ENCODE results near the gene GIT2. TPM values are rescaled to one million over a fixed set of nuclear protein-coding genes. Genes with fewer than 3 reads are reported as not detected.

GIT2 gene
- total and polyA plus RNA-seq, 2 of the 13 experiments (the other 11 are each of a cell fraction or from before 2014, with no cell fraction given): 18.4 to 19.8 TPM

DNA sequence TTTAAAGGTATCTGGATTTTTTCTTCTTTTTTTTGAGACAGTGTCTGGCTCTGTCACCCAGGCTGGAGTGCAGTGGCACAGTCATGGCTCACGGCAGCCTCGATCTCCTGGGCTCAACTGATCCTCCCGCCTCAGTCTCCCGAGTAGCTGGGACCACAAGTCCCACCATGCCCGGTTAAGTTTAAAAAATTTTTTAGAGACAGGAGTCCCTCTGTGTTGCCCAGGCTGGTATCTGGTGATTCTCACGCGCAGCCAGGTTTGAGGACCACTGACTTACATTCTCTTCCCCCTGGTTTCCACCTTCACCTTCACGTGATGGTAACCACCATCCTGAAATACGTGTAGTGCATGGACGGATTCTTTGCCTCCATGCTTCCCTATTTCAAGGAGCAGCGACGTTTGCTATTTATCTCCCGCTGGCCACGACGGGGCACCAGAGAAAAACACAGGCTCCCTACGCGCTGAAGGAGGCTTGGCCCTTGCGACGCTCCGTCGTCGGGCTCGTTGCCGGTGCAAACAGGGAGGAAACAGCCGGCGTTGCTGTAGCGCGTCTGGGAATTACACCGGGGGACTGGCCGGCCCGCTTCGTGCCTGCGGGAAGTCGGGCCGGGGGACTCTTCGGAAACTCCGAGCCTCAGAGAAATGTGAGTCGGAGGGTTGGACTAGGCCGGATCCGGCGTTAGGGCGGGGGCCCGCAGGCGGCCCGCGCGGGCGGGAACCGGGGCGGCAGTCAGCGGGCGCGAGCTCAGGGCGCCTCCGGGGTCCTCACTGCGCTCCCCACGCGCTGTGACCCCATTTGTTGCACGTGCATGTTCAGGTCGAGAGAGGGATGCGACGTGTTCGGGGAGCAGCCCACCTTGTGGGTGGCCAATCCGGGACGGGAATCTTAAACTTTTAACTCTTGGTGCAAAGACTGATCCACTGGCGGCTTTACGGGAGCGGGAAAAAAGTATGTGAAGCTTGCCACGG is 96.1 kb downstream of the GIT2 start, which contains the start of gene TCHP (continued):
- TF ChIP-seq ZNF460 (CRISPR knock-in tag; IDR thresholded peaks at IDR 0.05; ENCODE audit: borderline replicate concordance): no peak
- TF ChIP-seq, protein P1, sequence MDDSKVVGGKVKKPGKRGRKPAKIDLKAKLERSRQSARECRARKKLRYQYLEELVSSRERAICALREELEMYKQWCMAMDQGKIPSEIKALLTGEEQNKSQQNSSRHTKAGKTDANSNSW (CRISPR knock-in tag; IDR thresholded peaks at IDR 0.05; ENCODE audit: borderline replicate concordance): no peak; the same call in 1 of the 2 replicates
- no peak for TF ChIP-seq JUNB (CRISPR knock-in tag; IDR thresholded peaks at IDR 0.05; ENCODE audit: borderline replicate concordance)
- TF ChIP-seq MIXL1 (CRISPR knock-in tag; IDR thresholded peaks at IDR 0.05): peak; percentile 68; the same call in 1 of the 2 replicates
- TF ChIP-seq ZNF317 (CRISPR knock-in tag; IDR thresholded peaks at IDR 0.05): peak; percentile 46; the same call in 1 of the 2 replicates
- TF ChIP-seq NCOR1 (IDR thresholded peaks at IDR 0.05; ENCODE audit: borderline replicate concordance, low read length): peak; percentile 23; the same call in 1 of the 2 replicates
- TF ChIP-seq MTF1 (CRISPR knock-in tag; IDR thresholded peaks at IDR 0.05): peak; percentile 40; the same call in 1 of the 2 replicates
- TF ChIP-seq THAP11 (CRISPR knock-in tag; IDR thresholded peaks at IDR 0.05): peak; percentile 88
- peak; percentile 95 for TF ChIP-seq ASH2L (IDR thresholded peaks at IDR 0.05; ENCODE audit: insufficient read length, low read depth, low read length)
- TF ChIP-seq, protein P2, sequence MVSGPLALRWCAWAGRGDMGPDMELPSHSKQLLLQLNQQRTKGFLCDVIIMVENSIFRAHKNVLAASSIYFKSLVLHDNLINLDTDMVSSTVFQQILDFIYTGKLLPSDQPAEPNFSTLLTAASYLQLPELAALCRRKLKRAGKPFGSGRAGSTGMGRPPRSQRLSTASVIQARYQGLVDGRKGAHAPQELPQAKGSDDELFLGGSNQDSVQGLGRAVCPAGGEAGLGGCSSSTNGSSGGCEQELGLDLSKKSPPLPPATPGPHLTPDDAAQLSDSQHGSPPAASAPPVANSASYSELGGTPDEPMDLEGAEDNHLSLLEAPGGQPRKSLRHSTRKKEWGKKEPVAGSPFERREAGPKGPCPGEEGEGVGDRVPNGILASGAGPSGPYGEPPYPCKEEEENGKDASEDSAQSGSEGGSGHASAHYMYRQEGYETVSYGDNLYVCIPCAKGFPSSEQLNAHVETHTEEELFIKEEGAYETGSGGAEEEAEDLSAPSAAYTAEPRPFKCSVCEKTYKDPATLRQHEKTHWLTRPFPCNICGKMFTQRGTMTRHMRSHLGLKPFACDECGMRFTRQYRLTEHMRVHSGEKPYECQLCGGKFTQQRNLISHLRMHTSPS (CRISPR knock-in tag; IDR thresholded peaks at IDR 0.05; ENCODE audit: low read depth): peak; percentile 27; the same call in 1 of the 2 replicates
- TF ChIP-seq, protein P3, sequence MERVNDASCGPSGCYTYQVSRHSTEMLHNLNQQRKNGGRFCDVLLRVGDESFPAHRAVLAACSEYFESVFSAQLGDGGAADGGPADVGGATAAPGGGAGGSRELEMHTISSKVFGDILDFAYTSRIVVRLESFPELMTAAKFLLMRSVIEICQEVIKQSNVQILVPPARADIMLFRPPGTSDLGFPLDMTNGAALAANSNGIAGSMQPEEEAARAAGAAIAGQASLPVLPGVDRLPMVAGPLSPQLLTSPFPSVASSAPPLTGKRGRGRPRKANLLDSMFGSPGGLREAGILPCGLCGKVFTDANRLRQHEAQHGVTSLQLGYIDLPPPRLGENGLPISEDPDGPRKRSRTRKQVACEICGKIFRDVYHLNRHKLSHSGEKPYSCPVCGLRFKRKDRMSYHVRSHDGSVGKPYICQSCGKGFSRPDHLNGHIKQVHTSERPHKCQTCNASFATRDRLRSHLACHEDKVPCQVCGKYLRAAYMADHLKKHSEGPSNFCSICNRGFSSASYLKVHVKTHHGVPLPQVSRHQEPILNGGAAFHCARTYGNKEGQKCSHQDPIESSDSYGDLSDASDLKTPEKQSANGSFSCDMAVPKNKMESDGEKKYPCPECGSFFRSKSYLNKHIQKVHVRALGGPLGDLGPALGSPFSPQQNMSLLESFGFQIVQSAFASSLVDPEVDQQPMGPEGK (CRISPR knock-in tag; IDR thresholded peaks at IDR 0.05): peak; percentile 41; the same call in 1 of the 2 replicates
- TF ChIP-seq, protein P4, sequence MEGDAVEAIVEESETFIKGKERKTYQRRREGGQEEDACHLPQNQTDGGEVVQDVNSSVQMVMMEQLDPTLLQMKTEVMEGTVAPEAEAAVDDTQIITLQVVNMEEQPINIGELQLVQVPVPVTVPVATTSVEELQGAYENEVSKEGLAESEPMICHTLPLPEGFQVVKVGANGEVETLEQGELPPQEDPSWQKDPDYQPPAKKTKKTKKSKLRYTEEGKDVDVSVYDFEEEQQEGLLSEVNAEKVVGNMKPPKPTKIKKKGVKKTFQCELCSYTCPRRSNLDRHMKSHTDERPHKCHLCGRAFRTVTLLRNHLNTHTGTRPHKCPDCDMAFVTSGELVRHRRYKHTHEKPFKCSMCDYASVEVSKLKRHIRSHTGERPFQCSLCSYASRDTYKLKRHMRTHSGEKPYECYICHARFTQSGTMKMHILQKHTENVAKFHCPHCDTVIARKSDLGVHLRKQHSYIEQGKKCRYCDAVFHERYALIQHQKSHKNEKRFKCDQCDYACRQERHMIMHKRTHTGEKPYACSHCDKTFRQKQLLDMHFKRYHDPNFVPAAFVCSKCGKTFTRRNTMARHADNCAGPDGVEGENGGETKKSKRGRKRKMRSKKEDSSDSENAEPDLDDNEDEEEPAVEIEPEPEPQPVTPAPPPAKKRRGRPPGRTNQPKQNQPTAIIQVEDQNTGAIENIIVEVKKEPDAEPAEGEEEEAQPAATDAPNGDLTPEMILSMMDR (CRISPR knock-in tag; IDR thresholded peaks at IDR 0.05): peak; percentile 81
- peak; percentile 83; the same call in 1 of the 2 replicates for TF ChIP-seq TSC22D2 (CRISPR knock-in tag; IDR thresholded peaks at IDR 0.05; ENCODE audit: borderline replicate concordance)
- TF ChIP-seq, protein P5, sequence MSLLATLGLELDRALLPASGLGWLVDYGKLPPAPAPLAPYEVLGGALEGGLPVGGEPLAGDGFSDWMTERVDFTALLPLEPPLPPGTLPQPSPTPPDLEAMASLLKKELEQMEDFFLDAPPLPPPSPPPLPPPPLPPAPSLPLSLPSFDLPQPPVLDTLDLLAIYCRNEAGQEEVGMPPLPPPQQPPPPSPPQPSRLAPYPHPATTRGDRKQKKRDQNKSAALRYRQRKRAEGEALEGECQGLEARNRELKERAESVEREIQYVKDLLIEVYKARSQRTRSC (CRISPR knock-in tag; IDR thresholded peaks at IDR 0.05; ENCODE audit: low read depth): 0 out of 2 replicates have a peak, but pooled peaks have one; percentile 34
- TF ChIP-seq TAF15 (IDR thresholded peaks at IDR 0.05; ENCODE audit: low read depth, low read length, poor library complexity, severe bottlenecking): no peak
- TF ChIP-seq ZNF674 (CRISPR knock-in tag; IDR thresholded peaks at IDR 0.05; ENCODE audit: low read depth): no peak
- TF ChIP-seq, protein P6, sequence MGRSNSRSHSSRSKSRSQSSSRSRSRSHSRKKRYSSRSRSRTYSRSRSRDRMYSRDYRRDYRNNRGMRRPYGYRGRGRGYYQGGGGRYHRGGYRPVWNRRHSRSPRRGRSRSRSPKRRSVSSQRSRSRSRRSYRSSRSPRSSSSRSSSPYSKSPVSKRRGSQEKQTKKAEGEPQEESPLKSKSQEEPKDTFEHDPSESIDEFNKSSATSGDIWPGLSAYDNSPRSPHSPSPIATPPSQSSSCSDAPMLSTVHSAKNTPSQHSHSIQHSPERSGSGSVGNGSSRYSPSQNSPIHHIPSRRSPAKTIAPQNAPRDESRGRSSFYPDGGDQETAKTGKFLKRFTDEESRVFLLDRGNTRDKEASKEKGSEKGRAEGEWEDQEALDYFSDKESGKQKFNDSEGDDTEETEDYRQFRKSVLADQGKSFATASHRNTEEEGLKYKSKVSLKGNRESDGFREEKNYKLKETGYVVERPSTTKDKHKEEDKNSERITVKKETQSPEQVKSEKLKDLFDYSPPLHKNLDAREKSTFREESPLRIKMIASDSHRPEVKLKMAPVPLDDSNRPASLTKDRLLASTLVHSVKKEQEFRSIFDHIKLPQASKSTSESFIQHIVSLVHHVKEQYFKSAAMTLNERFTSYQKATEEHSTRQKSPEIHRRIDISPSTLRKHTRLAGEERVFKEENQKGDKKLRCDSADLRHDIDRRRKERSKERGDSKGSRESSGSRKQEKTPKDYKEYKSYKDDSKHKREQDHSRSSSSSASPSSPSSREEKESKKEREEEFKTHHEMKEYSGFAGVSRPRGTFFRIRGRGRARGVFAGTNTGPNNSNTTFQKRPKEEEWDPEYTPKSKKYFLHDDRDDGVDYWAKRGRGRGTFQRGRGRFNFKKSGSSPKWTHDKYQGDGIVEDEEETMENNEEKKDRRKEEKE (IDR thresholded peaks at IDR 0.05): no peak

All from HepG2 (cell line).